A673 (cell line): Measurements from ENCODE around the gene ERICH3. TPM values are rescaled to one million over a fixed set of nuclear protein-coding genes. Genes with fewer than 3 reads are reported as not detected.

Source experiments
- BruUV-seq: library from RNA; stranded (reverse); fragments of 400-500 nt; replicated peaks from 2 replicates; lab custom pipeline; 2021; lab: Mats Ljungman, UMichigan
- CTCF ChIA-PET: fragments of 300-600 bp; sonication (Branson Sonifier 250); formaldehyde crosslinking; loops from one replicate; lab custom pipeline; 2022; ENCODE audit warnings: antibody characterized with exemption; lab: Charles Lee
- POLR2A ChIA-PET: fragments of 300-600 bp; sonication (Branson Sonifier 250); formaldehyde crosslinking; loops from one replicate; lab custom pipeline; 2022; ENCODE audit warnings: antibody characterized with exemption; ENCODE audit not compliant: low non-redundant PET; lab: Charles Lee
- DNase-seq: peaks from one replicate; pipeline ENCODE4 v3.0.0-alpha.2; 2015; ENCODE audit warnings: low spot score
- H3K27ac ChIP-seq: fragments of 200-600 bp; sonication (generic); 2 replicates; pipeline ENCODE4 v1.5.1; 2016; ENCODE audit warnings: mixed run types, low read depth, mild to moderate bottlenecking, mixed read lengths, antibody characterized with exemption, low read length; ENCODE audit not compliant: poor library complexity, severe bottlenecking
- H3K27me3 ChIP-seq: fragments of 200-600 bp; sonication (generic); replicated peaks from 2 replicates; pipeline ENCODE4 v1.6.1; 2017; ENCODE audit warnings: mixed run types, low read depth, mild to moderate bottlenecking, mixed read lengths, antibody characterized with exemption, low read length; ENCODE audit not compliant: insufficient read depth, poor library complexity
- H3K36me3 ChIP-seq: fragments of 200-600 bp; sonication (generic); 2 replicates; pipeline ENCODE4 v1.6.1; 2016; ENCODE audit warnings: mixed run types, mild to moderate bottlenecking, mixed read lengths, antibody characterized with exemption, low read length; ENCODE audit not compliant: insufficient read depth, poor library complexity, severe bottlenecking
- H3K4me1 ChIP-seq: fragments of 200-600 bp; sonication (generic); 2 replicates; pipeline ENCODE4 v1.6.1; 2017; ENCODE audit warnings: mixed run types, mild to moderate bottlenecking, mixed read lengths, antibody characterized with exemption, low read length; ENCODE audit not compliant: insufficient read depth, poor library complexity, severe bottlenecking
- H3K4me3 ChIP-seq: fragments of 200-600 bp; sonication (generic); 2 replicates; pipeline ENCODE4 v1.5.1; 2016; ENCODE audit warnings: low read depth, mixed run types, mild to moderate bottlenecking, mixed read lengths, low read length; ENCODE audit not compliant: poor library complexity, severe bottlenecking
- H3K9me3 ChIP-seq: fragments of 200-600 bp; sonication (generic); 2 replicates; pipeline ENCODE4 v1.6.1; 2016; ENCODE audit warnings: mixed run types, low read depth, mild to moderate bottlenecking, mixed read lengths, antibody characterized with exemption, low read length; ENCODE audit not compliant: poor library complexity, severe bottlenecking
- EZH2 ChIP-seq: fragments of 200-600 bp; sonication (generic); IDR thresholded peaks from 2 replicates; pipeline ENCODE4 v1.6.1; 2017; ENCODE audit warnings: borderline replicate concordance, low read depth, mild to moderate bottlenecking, mixed read lengths, antibody characterized with exemption, low read length; ENCODE audit not compliant: poor library complexity, severe bottlenecking
- intact Hi-C: fragments of 100-400 bp; cut with micrococcal nuclease; formaldehyde crosslinking; loops from one replicate; pipeline ENCODE4 v1.10.0; 2022; ENCODE audit not compliant: unreplicated experiment
- total RNA-seq: library from RNA; stranded (reverse); gene quantifications from 2 replicates; pipeline ENCODE4 v1.2.3, GENCODE V29; 2021
- TF ChIP-seq, protein P1 (sequence below): fragments of 300-800, 200-600 bp; sonication (generic); conservative IDR thresholded peaks from 2 replicates; pipeline ENCODE4 v1.5.1; 2017; ENCODE audit warnings: low read depth, mild to moderate bottlenecking, antibody characterized with exemption, low read length, moderate library complexity, mixed read lengths

The ERICH3 gene
- total RNA-seq, 1 experiment from 2014 or later = not detected

DNA sequence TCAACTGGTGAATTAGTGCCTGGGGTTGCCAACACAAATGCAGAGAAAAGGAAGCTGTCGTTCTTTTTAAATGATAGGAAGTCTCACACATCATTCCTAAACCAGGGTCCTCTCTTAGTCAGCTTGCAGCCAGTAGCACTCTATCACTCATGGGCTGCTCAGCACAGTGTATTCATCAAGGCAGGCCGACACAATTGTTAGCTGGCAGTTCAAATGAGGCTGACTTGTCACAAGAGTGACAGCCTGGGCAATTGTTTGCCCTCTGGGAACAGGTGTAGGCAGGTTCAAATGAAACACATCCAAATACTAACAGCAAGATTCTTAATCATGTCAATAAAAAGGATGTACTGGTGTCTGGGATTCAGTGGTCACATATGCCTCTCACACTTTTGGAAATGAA is 76.9 kb downstream of the ERICH3 start:
- Histone ChIP-seq H3K36me3 (no peaks in the 10 kb centered on the region), H3K27me3 (peaks cover 14% of the 10 kb centered on the region), H3K27ac (no peak overlapping the region), H3K4me3 (no peak overlapping the region), H3K9me3 (no peaks in the 10 kb centered on the region), H3K4me1 (no peaks in the 10 kb centered on the region)
- TF ChIP-seq, protein P1, sequence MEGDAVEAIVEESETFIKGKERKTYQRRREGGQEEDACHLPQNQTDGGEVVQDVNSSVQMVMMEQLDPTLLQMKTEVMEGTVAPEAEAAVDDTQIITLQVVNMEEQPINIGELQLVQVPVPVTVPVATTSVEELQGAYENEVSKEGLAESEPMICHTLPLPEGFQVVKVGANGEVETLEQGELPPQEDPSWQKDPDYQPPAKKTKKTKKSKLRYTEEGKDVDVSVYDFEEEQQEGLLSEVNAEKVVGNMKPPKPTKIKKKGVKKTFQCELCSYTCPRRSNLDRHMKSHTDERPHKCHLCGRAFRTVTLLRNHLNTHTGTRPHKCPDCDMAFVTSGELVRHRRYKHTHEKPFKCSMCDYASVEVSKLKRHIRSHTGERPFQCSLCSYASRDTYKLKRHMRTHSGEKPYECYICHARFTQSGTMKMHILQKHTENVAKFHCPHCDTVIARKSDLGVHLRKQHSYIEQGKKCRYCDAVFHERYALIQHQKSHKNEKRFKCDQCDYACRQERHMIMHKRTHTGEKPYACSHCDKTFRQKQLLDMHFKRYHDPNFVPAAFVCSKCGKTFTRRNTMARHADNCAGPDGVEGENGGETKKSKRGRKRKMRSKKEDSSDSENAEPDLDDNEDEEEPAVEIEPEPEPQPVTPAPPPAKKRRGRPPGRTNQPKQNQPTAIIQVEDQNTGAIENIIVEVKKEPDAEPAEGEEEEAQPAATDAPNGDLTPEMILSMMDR = no peak
- no peak for TF ChIP-seq EZH2
- no TSS peak for BruUV-seq
- intact Hi-C loops = no loop called here
- no peak for DNase-seq
- ChIA-PET POLR2A (no interaction called here), CTCF (no interaction called here)

GRCh38 chr1:74593887-74594866 is 79.4 kb downstream of the ERICH3 start:
- no peak for DNase-seq
- ChIA-PET CTCF (no interaction called here), POLR2A (no interaction called here)

DNA sequence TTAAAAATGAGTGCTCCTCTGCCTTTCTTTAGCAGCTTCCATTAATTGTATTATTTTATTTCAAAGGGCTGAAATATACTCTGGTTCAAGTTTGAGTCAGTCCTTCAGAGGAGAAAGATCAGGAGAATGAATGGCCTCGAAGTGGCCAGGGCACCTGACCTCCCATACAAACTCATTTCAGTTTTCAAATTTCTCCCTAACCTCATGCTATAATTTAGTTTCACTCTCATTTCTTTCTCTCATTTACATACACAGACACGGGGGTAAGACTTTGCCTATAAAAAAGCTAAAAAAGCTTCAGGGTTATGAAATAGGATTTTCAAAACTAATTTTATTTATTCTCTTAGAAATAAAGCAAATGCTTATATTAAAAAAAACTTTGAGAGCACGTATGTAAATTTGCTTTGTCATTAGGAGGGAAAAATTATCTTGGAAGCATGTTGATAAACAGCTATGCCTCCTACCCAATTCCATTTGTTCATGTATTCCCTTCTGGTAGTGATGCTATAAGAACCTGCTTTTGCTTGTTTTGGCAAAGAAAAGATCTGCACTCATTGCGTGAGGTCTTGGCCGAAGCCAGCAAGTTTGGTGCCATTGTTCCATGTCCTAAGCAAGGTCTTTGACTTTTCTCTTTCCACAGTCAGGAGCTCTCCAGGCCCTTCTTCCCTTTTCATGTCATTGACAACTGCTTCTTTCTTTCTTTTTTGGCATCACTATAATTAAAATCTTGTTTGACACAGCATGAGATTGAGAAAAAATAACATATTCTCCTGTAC is 80.8 kb downstream of the ERICH3 start:
- BruUV-seq = no TSS peak
- POLR2A ChIA-PET = no interaction called here
- intact Hi-C loops = no loop called here
- CTCF ChIA-PET = no interaction called here
- no peak overlapping the region for H3K4me3 ChIP-seq
- H3K4me1 ChIP-seq = no peaks in the 10 kb centered on the region
- TF ChIP-seq EZH2 = no peak
- TF ChIP-seq, protein P1 = no peak
- no peaks in the 10 kb centered on the region for H3K9me3 ChIP-seq
- DNase-seq = no peak
- peaks cover 14% of the 10 kb centered on the region for H3K27me3 ChIP-seq
- no peak overlapping the region for H3K27ac ChIP-seq
- H3K36me3 ChIP-seq = no peaks in the 10 kb centered on the region

More at GRCh38 chr1:74593887-74594866, 79.4 kb downstream of the ERICH3 start:
- Histone ChIP-seq H3K27ac (no peak overlapping the region), H3K36me3 (no peaks in the 10 kb centered on the region), H3K27me3 (peaks cover 14% of the 10 kb centered on the region), H3K4me3 (no peak overlapping the region), H3K9me3 (no peaks in the 10 kb centered on the region), H3K4me1 (no peaks in the 10 kb centered on the region)
- TF ChIP-seq, protein P1 = no peak
- intact Hi-C loops = no loop called here
- BruUV-seq = no TSS peak
